Neural crest cell (in vitro differentiated cells): ENCODE data around the gene KRT33B. TPM values are rescaled to one million over a fixed set of nuclear protein-coding genes. Genes with fewer than 3 reads are reported as not detected.
"Not testable (repeated sequence)": the region's sequence is repeated elsewhere in the genome, so short reads cannot be mapped to it uniquely, and the experiment has no call there.

ENCODE experiments used
- DNase-seq: peaks from one replicate; pipeline ENCODE4 v3.0.0; 2021; ENCODE audit warnings: low read depth, mixed read lengths, low spot score
- H3K27ac Mint-ChIP-seq: one replicate; pipeline ENCODE4 v1.8.0; 2021; ENCODE audit warnings: mild to moderate bottlenecking, mixed read lengths; ENCODE audit not compliant: unreplicated experiment
- H3K27me3 Mint-ChIP-seq: 2 replicates; pipeline ENCODE4 v1.8.0; 2021; ENCODE audit warnings: low read depth, mild to moderate bottlenecking, mixed read lengths
- H3K36me3 Mint-ChIP-seq: 2 replicates; pipeline ENCODE4 v1.8.0; 2021; ENCODE audit warnings: low read depth, mild to moderate bottlenecking, mixed read lengths
- H3K4me1 Mint-ChIP-seq: 2 replicates; pipeline ENCODE4 v1.8.0; 2021; ENCODE audit warnings: mixed read lengths
- H3K4me3 Mint-ChIP-seq: one replicate; pipeline ENCODE4 v1.8.0; 2021; ENCODE audit warnings: mild to moderate bottlenecking, mixed read lengths
- H3K9me3 Mint-ChIP-seq: 2 replicates; pipeline ENCODE4 v1.8.0; 2021; ENCODE audit warnings: mixed read lengths
- total RNA-seq: library from RNA; stranded (reverse); gene quantifications from 2 replicates; pipeline ENCODE4 v1.2.1, GENCODE V29; 2021
- TF ChIP-seq, protein P1 (sequence below): fragments of 200-600 bp; sonication (generic); conservative IDR thresholded peaks from 2 replicates; pipeline ENCODE4 v1.5.0; 2021; ENCODE audit warnings: antibody characterized with exemption, mild to moderate bottlenecking

KRT33B gene
- total RNA-seq, 1 donor from 2014 or later, result not detected

DNA sequence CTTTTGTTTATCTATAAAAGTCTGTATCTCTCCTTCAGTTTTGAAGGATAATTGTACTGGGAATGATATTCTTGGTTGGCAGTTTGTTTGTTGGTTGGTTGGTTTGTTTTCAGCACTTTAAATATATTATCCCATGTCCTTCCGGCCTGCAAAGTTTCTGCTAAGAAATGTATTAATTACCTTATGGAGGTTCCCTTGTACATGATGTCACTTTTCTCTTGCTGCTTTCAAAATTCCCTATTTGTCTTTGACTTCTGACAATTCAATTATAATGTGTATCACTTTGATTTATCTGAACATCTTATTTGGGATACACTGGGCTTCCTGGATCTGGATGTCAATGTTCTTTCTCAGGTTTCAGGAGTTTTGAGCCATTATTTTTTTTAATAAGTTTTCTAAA lies 16.6 kb upstream of the KRT33B start:
- no peak for DNase-seq
- Mint-ChIP-seq H3K27ac (no peak overlapping the region), H3K4me1 (peaks cover 9% of the 10 kb centered on the region), H3K27me3 (no peaks in the 10 kb centered on the region), H3K9me3 (peaks cover 4% of the 10 kb centered on the region), H3K4me3 (no peak overlapping the region), H3K36me3 (peaks cover 6% of the 10 kb centered on the region)
- TF ChIP-seq, protein P1, sequence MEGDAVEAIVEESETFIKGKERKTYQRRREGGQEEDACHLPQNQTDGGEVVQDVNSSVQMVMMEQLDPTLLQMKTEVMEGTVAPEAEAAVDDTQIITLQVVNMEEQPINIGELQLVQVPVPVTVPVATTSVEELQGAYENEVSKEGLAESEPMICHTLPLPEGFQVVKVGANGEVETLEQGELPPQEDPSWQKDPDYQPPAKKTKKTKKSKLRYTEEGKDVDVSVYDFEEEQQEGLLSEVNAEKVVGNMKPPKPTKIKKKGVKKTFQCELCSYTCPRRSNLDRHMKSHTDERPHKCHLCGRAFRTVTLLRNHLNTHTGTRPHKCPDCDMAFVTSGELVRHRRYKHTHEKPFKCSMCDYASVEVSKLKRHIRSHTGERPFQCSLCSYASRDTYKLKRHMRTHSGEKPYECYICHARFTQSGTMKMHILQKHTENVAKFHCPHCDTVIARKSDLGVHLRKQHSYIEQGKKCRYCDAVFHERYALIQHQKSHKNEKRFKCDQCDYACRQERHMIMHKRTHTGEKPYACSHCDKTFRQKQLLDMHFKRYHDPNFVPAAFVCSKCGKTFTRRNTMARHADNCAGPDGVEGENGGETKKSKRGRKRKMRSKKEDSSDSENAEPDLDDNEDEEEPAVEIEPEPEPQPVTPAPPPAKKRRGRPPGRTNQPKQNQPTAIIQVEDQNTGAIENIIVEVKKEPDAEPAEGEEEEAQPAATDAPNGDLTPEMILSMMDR, result no peak

DNA sequence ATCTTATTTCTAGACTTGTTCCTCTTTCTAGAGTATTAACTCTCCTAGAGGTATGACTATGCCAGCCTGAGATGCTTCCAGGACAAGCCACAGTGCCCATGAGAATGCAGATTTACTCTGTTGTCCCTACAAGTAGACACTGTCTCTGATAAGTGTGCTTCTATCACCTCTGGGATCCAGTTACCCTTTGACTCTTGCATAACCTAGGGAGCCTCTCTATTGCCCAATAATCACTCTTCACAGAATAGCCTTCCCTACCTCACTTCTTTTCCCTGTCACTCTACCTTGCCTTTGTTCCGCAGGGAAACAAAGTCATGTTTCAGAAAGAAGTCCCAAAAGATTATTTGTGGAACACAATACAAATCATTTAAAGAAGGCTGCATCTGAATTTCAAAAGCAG lies 14.1 kb upstream of the KRT33B start:
- no peak overlapping the region for H3K4me3 Mint-ChIP-seq
- DNase-seq, result no peak
- no peak overlapping the region for H3K27ac Mint-ChIP-seq
- H3K36me3 Mint-ChIP-seq, result peaks cover 6% of the 10 kb centered on the region
- H3K27me3 Mint-ChIP-seq, result no peaks in the 10 kb centered on the region
- H3K4me1 Mint-ChIP-seq, result no peaks in the 10 kb centered on the region
- H3K9me3 Mint-ChIP-seq, result peaks cover 7% of the 10 kb centered on the region
- TF ChIP-seq, protein P1, result no peak

DNA sequence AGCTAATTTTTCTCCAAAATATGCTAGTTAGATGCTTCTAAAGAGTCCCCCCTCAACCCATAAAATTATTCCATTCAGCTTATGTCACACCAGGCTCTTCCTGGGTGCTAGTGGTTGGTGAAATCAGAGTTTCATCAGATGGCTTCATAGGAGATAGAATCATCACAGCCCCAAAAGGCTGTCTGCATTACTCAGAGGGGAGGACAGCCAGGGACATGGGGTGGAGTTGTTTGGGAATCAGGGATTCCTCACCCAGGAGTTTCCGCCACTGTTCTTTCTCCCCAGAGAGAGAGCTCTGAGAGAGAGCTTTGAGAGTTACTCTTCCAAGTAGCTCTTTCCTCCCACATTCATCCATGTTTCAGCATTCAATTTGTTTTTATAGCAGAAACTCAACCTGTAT lies 12.8 kb upstream of the KRT33B start:
- Mint-ChIP-seq H3K27ac (no peak overlapping the region), H3K27me3 (no peaks in the 10 kb centered on the region), H3K36me3 (peaks cover 5% of the 10 kb centered on the region), H3K4me3 (no peak overlapping the region), H3K9me3 (peaks cover 6% of the 10 kb centered on the region), H3K4me1 (no peaks in the 10 kb centered on the region)
- no peak for DNase-seq
- TF ChIP-seq, protein P1, result no peak

DNA sequence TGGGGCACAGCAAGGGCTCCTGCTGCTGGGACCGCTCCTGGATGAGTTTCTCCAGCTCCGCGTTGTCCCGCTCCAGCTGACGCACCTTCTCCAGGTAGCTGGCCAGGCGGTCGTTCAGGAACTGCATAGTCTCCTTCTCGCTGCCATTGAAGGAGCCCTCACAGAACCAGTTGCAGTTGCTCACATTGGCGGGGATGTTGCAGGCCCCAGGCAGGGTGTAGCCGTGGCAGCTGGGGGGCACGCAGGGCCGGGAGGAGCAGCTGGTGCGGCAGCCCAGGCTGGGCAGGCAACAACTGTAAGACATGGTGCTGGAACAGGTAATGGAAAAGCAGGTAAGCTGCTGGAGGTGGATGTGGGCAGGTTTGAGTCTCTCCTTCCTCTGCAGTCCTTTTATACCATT lies 12.3 kb upstream of the KRT33B start, which contains the start of gene KRT34:
TSS of gene KRT34 (minus strand) at position 364 of the 400 bp plus-strand sequence. CDS start at position 304, 60 bp downstream.
- not testable (repeated sequence) for H3K36me3 Mint-ChIP-seq, H3K4me1 Mint-ChIP-seq, H3K27me3 Mint-ChIP-seq, H3K27ac Mint-ChIP-seq, H3K4me3 Mint-ChIP-seq, H3K9me3 Mint-ChIP-seq, DNase-seq

DNA sequence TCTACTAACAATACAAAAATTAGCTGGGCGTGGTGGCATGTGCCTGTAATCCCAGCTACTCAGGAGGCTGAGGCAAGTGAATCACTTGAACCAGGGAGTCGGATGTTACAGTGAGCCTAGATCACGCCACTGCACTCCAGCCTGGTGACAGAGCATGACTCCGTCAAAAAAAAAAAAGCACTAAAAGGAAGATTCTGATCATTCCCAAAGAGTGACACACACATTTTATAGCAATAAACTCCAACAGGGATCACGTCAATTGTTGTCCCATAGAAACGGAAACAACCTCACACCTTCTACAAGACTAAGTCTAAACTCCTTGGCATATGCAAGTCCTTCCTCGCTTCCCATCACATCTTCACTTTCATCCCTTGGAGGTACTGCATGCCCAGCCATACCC lies 10.5 kb upstream of the KRT33B start:
- H3K4me3 Mint-ChIP-seq, H3K4me1 Mint-ChIP-seq, H3K36me3 Mint-ChIP-seq, H3K27me3 Mint-ChIP-seq, DNase-seq, H3K27ac Mint-ChIP-seq: not testable (repeated sequence)
- peaks cover 14% of the 10 kb centered on the region for H3K9me3 Mint-ChIP-seq

DNA sequence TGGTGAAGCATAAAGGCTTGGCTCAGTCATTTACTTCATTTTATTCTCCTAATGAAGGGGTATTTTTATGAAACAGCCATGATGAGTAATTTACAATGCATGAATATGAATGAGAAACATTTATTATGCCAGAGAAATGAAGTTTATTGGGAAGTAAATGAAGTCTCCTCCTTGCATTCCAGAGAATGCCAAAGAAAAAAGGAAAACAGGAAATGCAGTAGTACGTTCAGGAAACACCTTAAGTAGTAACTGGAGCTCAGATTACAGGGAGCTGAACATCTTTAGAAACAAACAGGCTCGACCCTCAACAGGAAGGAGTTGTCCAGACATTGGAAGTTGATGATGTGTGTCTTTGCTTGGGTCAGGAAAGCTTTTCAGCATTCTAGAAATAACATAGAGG lies 7.9 kb upstream of the KRT33B start:
- Mint-ChIP-seq H3K27ac (no peak overlapping the region), H3K27me3 (peaks cover 10% of the 10 kb centered on the region)

More for the DNA sequence above, 7.9 kb upstream of the KRT33B start:
- TF ChIP-seq, protein P1, result no peak
- no peaks in the 10 kb centered on the region for H3K36me3 Mint-ChIP-seq
- H3K9me3 Mint-ChIP-seq, result peaks cover 14% of the 10 kb centered on the region
- no peak for DNase-seq
- no peak overlapping the region for H3K4me3 Mint-ChIP-seq
- no peaks in the 10 kb centered on the region for H3K4me1 Mint-ChIP-seq
